D341Med (cell line): Measurements from ENCODE around the gene NDUFA9.
A peak's percentile ranks its signal among the peaks of the same experiment; 100 is the strongest.

Source experiments
- DNase-seq: peaks from one replicate; pipeline ENCODE4 v3.0.0; 2012; ENCODE audit warnings: low spot score

NDUFA9 gene

DNA sequence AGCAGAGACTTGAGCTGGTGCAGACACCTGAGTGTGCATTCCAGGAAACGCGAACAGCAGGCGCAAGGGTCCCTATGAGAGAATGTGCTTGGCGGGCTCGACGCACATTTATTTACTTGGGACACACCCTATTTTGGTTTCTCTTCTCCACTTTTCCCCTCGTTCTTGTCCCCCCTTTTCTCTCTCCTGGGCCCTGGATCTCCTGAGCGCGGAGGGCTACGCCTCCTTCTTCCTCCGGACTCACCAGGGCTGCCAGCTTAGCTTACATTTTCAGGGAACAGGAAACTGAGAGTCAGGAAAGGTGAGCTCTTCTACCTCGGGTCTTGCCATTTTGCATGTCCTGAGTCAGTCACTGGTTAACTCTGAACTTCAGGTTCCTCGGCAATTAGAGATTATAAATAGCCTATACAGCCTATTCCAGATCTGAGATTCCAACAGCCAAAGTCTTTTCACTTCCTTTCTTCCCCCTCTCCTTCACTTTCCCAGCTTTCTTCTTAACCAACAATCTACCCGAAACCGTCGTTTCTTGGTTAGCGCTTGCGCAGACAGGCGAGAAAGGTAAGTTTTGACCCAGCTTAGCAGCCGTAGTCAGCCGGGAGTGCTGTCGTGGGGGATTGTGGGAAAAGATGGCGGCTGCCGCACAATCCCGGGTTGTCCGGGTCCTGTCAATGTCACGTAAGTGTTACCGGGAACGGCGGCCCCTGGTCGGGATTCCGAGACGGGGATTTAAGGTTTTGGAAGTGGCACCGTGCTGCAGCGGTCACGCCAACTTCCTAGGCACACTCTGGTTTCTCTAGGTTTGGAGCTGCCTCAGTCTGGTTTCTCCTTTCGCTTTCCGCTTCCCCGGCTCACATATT lies at the start of gene NDUFA9, which contains the start of gene AKAP3:
TSS of gene NDUFA9 (plus strand) at position 614 of the 857 bp plus-strand sequence. CDS start at position 627, 13 bp downstream.
TSS of gene AKAP3 (minus strand) at position 551 of the 857 bp plus-strand sequence. CDS start 10,855 bp downstream, outside the sequence.
- peak; percentile 90 for DNase-seq

DNA sequence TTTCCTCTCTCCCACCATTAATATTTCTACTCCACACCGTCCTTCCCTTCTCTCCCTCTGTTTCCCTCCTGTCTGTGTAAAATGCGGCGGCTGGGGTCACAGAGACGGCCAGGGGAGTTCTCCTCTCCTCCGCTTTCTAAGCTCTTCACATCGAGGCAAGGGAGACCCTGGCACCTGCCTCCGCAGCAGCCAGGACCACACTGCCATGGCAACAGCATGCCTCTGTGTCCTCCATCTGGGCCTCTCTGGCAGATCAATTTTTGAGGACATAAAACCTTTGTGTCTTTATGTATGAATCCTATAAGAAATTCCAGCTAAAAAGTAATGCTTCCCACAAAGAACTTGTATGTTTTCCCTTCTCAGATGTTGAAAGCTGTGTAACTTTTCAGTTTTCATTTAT lies 45.5 kb upstream of the NDUFA9 start:
- no peak for DNase-seq

DNA sequence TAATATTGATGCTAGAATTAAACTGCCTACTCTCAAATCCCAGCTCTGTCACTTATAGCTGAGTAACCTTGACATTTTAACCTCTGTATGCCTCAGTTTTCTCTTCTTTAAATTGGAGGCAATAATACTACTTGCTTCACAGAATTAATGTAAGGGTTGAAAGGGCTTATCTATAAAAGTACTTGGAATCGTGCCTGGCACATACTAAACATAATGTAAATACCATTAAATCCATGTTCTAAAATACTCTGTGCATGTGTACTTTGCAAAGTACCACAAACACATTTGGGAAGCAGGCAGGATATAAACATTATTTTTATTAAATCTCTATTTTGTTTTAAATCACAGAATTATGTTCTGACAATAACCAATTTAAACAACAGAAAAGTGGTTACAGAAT lies 45.0 kb upstream of the NDUFA9 start:
- no peak for DNase-seq

DNA sequence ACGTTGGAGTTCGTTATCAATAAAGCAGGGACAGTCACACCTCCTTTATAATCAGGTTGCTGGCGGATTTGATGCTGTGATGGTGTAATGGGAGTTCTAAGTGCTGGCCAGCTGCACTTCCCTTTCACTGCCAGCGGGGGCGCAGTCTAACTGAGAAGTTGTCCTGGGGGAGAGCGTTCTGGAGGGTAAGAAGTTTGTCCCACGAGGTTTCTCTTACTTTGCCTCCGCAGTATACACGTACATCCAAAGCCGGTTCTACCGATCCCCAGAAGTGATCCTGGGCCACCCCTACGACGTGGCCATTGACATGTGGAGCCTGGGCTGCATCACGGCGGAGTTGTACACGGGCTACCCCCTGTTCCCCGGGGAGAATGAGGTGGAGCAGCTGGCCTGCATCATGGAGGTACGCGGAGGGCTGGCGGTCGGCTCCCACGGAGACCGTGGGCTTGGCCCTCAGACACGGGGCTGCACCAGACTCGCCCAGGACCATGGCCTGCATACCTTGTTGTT lies 44.2 kb upstream of the NDUFA9 start:
- peak; percentile 86 for DNase-seq

DNA sequence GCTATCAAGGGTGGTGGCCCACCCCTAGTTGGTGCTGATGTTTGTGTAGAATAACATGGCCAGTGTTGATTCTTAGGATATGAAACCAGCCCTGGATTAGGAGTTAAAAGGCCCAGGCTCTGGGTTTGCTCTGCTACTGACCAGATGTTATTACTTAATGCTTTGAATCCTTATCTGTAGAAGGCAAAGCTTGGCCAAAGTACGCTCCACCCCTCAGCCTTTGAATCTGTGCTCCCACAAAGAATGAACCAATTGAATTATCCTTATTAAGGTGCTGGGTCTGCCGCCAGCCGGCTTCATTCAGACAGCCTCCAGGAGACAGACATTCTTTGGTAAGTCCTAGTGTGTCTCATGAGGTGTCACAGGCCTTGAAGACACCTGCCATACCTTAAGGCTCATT lies 41.9 kb upstream of the NDUFA9 start:
- no peak for DNase-seq

DNA sequence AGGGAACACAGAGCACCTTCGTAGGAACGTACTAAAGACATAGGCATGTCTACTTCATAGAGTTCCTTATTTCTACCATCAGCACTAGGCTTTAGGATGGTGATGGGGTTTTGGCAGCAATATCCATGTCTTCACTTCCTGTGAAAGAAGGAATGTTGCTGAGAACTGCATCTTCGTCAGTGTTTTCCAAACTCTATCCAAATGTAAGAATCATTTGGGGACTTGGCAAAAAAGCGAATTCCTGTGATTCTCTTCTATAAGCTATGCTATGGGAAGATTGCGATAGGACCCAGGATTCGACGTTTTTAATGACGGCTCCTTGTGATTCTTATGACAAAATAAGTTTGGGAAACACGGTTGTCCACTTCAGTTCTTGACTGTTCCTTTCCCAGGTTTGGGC lies 39.8 kb upstream of the NDUFA9 start:
- DNase-seq = no peak

DNA sequence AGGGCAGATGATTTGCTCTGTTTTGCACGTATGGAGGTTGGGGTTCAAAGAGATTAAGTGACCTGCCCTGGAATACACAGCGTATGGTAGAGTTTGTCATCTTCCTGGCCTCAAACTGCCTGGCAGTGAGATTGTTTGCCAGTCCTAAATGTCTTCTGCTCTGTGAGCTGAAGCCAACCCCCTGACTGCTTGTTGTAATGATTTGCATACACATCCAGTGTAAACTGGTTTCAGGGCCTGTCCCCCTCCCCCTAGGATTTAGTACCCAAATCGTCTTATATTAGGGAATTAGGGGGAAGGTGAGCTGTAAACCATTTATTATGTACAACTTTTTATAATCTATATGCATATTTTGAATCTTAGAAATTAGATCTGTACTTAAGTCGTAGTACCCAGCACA lies 38.4 kb upstream of the NDUFA9 start:
- DNase-seq = peak; percentile 81

DNA sequence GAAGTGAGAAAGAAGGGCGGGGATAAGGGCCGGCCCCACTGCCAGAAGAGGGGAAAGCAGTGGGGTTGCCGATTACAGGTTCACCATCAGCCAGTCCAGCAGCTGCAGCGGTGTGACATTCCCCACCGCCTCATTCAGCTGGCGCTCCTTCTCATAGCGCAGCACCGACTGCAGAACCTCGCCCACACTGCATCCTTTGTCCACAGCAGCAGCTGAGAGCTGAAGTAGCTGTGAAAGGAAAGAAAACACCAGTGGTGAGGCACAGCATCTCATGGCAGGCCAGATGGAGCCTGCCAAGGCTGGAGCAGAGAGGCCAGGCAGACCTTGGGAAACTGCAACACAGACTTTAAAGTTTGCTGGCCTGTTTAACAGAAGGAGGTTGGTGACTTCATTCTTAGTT lies 33.2 kb upstream of the NDUFA9 start:
- DNase-seq = no peak

DNA sequence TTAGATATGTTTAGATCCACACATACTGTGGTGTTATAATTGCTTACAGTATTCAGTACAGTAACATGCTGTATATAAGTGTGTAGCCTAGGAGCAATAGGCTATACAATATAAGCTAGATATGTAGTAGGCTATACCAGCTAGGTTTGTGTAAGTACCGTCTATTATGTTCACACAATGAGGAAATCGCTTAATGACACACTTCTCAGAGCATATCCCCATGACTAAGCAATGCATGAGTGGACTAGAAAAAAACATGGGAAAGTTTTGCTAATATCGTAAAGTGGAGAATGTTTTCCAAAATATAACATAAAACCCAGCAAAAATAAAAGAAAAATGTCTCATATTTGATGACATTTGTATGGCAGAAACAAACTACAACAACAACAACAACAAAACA lies 27.4 kb upstream of the NDUFA9 start:
- DNase-seq = no peak

DNA sequence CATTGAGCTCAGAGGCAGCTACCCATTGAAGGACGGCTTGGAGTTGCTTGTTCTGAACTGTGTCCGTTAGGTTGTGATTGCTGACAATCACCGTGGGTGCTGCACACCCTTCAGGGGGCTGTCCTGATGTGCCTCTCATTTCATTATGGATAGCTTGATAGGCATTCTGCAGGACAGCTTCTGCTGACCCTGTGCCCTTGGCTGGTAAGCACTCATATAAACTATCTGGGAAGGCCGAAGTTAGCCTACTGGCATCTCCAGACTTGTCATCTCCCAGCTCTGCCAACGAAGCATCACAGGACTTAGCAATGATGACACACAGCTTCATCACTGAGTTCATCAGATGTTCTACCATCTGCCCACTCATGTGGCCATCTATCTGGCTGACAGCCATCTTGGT lies 22.4 kb upstream of the NDUFA9 start:
- no peak for DNase-seq

DNA sequence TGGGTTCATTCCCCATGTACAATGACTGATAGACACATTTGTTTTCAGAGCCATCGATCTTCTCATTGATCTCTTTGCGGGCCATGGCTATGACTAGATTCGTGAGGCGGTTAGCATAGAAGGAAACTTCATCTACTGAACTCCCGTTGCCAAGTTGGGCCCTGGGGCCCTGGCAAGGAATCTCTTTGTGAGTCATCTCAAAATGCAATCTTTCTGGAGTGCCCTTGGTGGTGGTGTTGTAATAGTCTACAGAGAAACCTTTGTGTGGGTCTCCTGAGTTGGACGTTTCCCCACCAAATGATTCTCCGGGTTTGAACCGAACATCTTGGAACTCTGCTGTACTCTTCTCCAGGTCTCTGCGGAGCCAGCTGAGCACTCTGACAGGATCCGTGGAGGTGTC lies 20.5 kb upstream of the NDUFA9 start:
- DNase-seq = no peak

DNA sequence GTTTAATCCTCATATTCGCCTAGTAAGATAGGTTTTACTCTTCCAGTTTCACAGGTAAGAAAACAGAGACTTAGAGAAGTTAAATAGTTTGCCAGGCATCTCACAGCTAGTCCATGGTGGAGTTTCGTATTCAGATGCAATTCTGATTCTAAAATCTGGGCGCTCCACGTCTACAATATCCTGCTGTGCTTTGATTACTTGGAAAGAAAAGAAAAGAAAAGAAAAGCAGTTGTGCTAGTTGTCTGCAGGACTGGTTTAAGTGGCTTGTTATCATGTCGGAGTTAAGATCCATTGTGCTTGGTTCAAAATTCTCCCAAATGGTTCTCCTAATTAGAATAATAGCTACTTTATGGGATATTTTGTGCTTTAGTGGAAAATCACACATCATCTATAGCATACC lies 18.7 kb upstream of the NDUFA9 start:
- no peak for DNase-seq

DNA sequence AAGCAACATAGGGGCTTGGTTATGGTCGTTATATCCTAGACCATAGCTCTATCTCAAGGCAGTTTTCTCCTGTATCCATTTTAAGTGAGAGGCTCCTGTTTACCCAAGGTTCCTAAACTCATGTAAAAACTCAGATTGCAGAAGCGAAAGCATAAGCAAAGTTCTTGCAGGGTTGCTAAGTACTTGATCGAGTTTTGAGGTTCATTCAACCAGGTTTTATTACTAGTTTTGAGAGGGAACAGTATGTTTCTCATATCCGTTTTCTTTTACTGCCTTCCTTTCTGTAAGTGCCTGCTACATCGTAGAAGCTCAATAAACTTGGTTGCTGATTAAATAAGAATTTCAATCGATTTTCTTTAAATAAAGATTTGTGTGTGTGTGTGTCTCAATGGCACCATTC lies 5.2 kb upstream of the NDUFA9 start:
- no peak for DNase-seq

DNA sequence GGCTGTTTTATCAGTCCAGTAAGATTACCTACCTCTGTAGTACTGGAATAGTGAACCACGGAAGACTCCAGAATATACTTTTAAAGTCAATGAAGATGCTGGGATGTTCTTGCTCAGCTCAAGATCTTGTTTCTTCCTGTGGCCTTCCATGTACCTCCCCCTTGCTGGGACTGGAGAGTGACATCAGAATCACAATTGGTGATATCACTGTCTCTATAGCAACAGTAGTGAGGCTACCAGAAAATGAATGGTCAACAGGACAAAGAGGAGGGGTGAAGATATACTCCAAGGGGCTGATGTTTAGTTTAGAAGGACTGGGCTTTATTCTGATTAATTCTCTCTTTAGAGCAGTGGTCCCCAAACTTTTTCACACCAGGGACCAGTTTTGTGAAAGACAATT lies 3.9 kb upstream of the NDUFA9 start:
- DNase-seq = no peak

DNA sequence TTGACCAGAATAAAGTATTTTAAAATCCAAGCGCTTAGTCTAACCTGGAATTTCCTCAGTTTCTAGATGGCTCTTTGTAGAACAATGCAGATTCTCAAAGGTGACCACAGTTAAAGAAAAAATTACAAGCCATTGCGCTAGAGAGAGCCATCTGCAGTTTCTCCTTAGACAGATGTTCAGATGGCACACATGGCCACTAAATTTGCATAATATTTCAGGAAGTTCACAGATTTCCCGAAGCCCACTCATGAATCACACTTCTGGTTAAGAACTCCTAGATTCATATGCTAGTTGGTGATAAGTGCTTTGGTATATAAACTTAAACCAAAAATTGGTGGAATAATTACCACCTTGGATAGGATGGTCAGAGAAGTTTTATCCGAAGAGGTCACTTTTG lies 812 bp upstream of the NDUFA9 start:
- DNase-seq = no peak

DNA sequence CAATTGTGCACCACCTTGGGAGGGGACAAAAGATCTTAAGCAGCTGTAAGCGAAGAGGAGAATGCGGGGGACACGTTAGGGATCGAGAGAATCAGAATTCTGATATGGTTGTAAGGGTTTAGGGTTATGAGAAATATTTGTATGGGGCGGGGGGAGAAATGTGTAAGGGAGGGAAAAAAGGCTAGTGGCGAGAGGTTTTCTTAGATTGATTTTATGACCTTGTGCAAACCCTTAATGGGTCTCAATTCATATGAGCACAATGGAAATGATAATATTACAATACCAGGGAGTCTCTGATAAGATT lies 396 bp downstream of the NDUFA9 start:
- no peak for DNase-seq

DNA sequence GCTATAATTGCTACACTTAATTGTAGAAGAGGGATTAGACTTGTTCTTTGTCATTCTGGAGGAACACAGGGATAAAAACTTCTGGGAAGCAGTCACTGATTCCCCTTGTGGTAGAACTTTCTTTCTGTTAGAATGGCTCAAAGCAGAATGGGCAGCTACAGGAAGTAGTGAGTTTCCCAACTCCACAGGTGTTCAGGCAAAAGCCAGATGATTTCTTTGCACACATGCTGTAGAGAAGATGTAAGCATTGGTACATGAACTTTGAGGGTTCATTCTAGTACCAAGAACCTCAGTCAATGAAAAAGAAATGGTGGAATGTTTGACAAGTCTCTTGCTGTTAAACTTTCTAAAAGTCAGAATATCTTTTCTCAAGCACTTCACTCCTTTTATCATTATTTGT lies 4.3 kb downstream of the NDUFA9 start:
- DNase-seq = no peak

DNA sequence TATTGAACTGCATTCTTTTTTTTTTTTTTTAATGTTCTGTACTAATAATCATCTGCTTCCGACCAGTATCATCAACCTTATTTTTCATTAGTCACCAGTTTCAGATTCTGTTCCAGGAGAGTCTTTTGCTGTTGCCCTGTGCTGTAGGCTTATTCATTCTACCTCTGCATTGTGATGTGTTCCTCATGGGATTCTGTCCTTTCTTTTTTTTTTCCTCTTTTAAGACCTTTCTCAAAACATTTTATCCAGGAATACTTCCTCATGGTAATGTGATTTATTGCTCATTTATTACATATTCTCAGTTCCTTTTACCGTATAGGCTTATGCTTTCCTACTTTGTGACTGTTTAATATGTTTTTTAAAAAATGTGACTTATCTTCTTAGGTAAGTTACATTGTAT lies 4.8 kb downstream of the NDUFA9 start:
- DNase-seq = no peak

DNA sequence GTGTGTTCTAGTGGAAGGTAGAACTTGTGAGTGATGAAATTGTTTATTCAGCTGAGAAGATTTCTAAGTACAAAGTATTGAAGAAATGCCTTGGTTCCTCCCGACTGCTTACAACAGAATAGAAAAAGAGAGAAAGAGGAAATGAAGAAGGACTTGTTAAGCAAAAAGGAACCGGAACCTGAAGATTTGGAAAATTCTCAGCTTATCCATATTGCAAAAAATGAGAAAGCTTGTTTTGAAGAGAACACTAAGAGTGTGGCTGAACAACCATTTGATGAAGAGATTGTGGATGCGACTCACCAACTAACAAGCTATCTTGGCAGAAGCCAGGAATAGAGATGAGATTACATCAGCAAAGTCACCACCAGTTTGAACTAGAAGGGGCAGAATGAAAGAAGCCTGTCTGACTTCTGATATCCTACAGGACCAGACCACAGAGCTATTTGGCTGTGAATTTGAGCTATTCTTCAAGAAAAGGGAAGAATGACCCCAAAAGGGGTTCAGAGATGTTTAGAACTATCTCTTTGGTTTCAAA lies 15.1 kb downstream of the NDUFA9 start:
- no peak for DNase-seq

DNA sequence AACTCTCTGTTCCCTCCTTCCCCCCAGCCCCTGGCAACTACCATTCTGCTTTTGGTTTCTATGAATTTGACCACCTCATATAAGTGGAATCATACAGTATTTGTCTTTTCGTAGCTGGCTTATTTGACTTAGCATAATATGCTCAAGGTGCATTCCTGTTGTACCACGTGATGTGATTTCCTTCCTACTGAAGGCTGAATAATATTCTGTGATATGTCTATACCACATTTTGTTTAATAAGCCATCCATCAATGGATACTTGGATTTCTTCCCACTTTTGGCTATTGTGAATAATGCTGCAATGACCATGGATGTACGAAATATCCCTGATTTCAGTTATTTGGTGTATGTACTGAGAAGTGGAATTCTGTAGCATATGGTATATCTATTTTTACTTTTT lies 16.3 kb downstream of the NDUFA9 start:
- no peak for DNase-seq

DNA sequence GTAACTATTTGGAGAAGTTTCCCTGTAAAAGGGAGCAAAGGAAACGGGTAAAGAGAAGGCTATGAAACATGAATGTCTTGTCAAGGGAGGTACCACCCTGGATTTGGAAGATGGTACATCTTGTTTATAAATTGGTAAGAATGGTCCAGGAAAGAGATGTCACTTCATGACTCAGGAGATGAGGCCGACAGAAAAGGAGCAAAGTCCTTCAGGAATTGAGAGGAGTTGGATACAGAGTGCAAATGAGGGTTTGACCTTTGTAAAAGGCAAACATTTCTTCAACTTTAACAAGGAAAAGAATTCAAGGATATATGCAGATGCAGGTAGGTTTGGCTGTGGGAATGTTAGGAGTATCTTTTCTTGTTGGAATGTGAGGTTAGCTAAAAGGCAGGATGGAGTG lies 30.8 kb downstream of the NDUFA9 start:
- DNase-seq = no peak

DNA sequence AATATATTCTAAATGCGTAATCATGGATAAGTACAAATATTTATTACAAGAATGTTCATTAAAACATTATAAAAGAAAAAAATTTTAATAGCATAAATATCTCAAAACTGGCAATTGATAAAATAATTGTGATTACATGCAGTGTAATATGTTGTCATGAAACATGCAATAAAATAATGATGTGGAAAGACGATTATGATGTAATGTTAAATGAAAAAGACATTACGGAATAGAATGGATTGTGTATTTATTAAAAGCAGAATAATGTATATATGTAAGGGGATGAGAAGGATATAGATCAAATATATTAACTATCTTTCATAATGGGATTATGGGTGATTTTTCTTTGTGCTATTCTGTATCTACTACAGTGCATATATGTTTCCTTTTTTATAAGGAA lies 32.8 kb downstream of the NDUFA9 start:
- DNase-seq = no peak

DNA sequence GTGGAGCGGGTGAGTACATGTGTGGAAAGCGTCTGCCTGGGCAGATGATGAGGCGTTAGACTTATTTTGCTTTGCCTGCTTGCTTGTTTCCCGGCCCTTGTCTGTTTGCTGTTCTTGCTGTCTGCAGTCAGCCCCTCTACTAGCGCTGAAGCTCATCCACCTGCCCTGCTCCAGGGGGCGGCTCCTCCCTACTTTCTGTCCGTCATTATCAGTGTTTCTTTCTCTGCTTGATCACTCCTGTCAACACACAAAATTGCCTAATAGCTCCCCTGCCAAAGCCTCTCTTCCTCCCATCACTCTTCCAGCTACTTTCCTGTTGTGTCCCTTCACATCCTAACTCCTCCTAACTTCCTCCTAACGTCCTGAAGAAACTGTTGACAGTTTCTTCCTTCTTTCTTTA lies 36.4 kb downstream of the NDUFA9 start:
- DNase-seq = no peak

DNA sequence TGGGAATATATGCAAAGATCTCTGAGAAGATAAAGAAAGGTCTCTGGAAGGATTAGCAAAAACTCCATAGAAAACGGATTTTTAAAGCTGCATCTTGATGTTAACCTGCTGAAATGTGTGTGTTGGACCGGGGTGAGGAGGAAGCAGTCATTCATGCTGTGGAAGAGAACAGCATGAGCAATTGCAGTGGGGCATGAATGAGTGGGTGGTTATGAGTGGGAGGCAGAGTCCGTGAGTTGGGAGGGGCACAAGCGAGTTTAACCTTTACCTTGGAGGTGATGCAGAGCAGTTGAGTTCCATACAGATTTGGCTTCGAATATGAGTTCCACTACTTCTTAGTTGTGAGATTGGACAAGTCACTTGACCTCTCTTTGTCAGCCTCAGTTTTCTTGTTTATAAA lies 41.8 kb downstream of the NDUFA9 start:
- DNase-seq = no peak
